SKM-1 treated with dmso at 0.1 percent for 144 hours (cell line): ENCODE results near the gene TGM6.

Experiments used
- DNase-seq: peaks from one replicate; lab custom pipeline; 2025; ENCODE audit not compliant: unreplicated experiment; lab: John Stamatoyannopoulos, UW

TGM6 gene

GRCh38 chr20:2480381-2480780 is 99.7 kb downstream of the TGM6 start:
- no peak for DNase-seq
